Liver (tissue), 9 donors: ENCODE measurements around the gene DGKH. TPM values are rescaled to one million over a fixed set of nuclear protein-coding genes. Genes with fewer than 3 reads are reported as not detected.
A peak's percentile ranks its signal among the peaks of the same experiment; 100 is the strongest.

Experiments used
- DNase-seq: peaks from one replicate; pipeline ENCODE4 v3.0.0-alpha.2; 2017; ENCODE audit warnings: low spot score
- H3K27ac ChIP-seq, 2 donors: one replicate each; pipeline ENCODE4 v1.7.0; 2013; ENCODE audit warnings: inconsistent platforms in 2 of 2, low read length in 2 of 2, control low read depth in 1 of 2, low read depth in 1 of 2, mild to moderate bottlenecking in 1 of 2
- H3K27me3 ChIP-seq, 4 donors: one replicate each; pipeline versions ENCODE4 v1.6.1 to v1.7.0; 2013; ENCODE audit warnings: low read length in 3 of 4, inconsistent platforms in 1 of 4, mild to moderate bottlenecking in 1 of 4, moderate library complexity in 1 of 4; ENCODE audit not compliant: control insufficient read depth in 4 of 4, insufficient read depth in 4 of 4
- H3K36me3 ChIP-seq, 4 donors: one replicate each; pipeline versions ENCODE4 v1.6.1 to v1.7.0; 2013; ENCODE audit warnings: low read length in 3 of 4, mild to moderate bottlenecking in 3 of 4, low read depth in 1 of 4, moderate library complexity in 1 of 4; ENCODE audit not compliant: control insufficient read depth in 4 of 4, insufficient read depth in 3 of 4
- H3K4me1 ChIP-seq, 4 donors: one replicate each; pipeline versions ENCODE4 v1.6.1 to v1.7.0; 2013; ENCODE audit warnings: low read length in 3 of 4, mild to moderate bottlenecking in 3 of 4, moderate library complexity in 1 of 4; ENCODE audit not compliant: control insufficient read depth in 4 of 4, insufficient read depth in 4 of 4
- H3K4me3 ChIP-seq, 3 donors: one replicate each; pipeline versions ENCODE4 v1.6.1 to v1.7.0; 2013; ENCODE audit warnings: low read length in 3 of 3, control low read depth in 1 of 3, low read depth in 1 of 3, mild to moderate bottlenecking in 1 of 3
- H3K9ac ChIP-seq, 2 donors: one replicate each; pipeline ENCODE4 v1.7.0; 2013; ENCODE audit warnings: low read length in 2 of 2, mild to moderate bottlenecking in 2 of 2, moderate library complexity in 2 of 2, control low read depth in 1 of 2, low read depth in 1 of 2
- H3K9me3 ChIP-seq, 4 donors: one replicate each; pipeline versions ENCODE4 v1.6.1 to v1.7.0; 2013; ENCODE audit warnings: low read length in 3 of 4; ENCODE audit not compliant: control insufficient read depth in 4 of 4
- FOXA1 ChIP-seq: IDR thresholded peaks from 2 replicates; pipeline ENCODE4 v1.6.1; 2016; ENCODE audit warnings: antibody characterized with exemption
- FOXA2 ChIP-seq: IDR thresholded peaks from 2 replicates; pipeline ENCODE4 v1.6.1; 2016; ENCODE audit warnings: antibody characterized with exemption
- GABPA ChIP-seq, 2 donors: IDR thresholded peaks in 1 of 2; conservative IDR thresholded peaks in 1 of 2; 2 replicates each; pipeline ENCODE4 v1.6.1; 2016; ENCODE audit warnings: antibody characterized with exemption in 2 of 2, mild to moderate bottlenecking in 1 of 2, moderate library complexity in 1 of 2
- HNF4A ChIP-seq, 2 donors: conservative IDR thresholded peaks; 2 replicates each; pipeline ENCODE4 v1.6.1; 2016; ENCODE audit warnings: antibody characterized with exemption in 2 of 2, mild to moderate bottlenecking in 2 of 2
- HNF4G ChIP-seq: IDR thresholded peaks from 2 replicates; pipeline ENCODE4 v1.6.1; 2016; ENCODE audit warnings: antibody characterized with exemption
- JUND ChIP-seq, 2 donors: IDR thresholded peaks; 2 replicates each; pipeline ENCODE4 v1.6.1; 2016; ENCODE audit warnings: antibody characterized with exemption in 2 of 2
- NR2F2 ChIP-seq: IDR thresholded peaks from 2 replicates; pipeline ENCODE4 v1.6.1; 2016; ENCODE audit warnings: antibody characterized with exemption
- RAD21 ChIP-seq, 2 donors: IDR thresholded peaks; 2 replicates each; pipeline ENCODE4 v1.6.1; 2016; ENCODE audit warnings: antibody characterized with exemption in 2 of 2, mild to moderate bottlenecking in 2 of 2
- RXRA ChIP-seq, 2 donors: IDR thresholded peaks; 2 replicates each; pipeline ENCODE4 v1.6.1; 2017 to 2018; ENCODE audit warnings: antibody characterized with exemption in 2 of 2, mild to moderate bottlenecking in 1 of 2
- SP1 ChIP-seq: IDR thresholded peaks from 2 replicates; pipeline ENCODE4 v1.6.1; 2018; ENCODE audit warnings: antibody characterized with exemption, mild to moderate bottlenecking
- TAF1 ChIP-seq: conservative IDR thresholded peaks from 2 replicates; pipeline ENCODE4 v1.6.1; 2016; ENCODE audit warnings: antibody characterized with exemption, mild to moderate bottlenecking
- YY1 ChIP-seq: IDR thresholded peaks from 2 replicates; pipeline ENCODE4 v1.6.1; 2016; ENCODE audit warnings: antibody characterized with exemption, mild to moderate bottlenecking
- WGBS: extraction: QIAGEN DNeasy Blood & Tissue Kit; methylation state at CpG from one replicate; pipeline ENCODE4 v1.1.7; 2013; 5-methylcytosine and 5-hydroxymethylcytosine counted together
- polyA plus RNA-seq, 2 donors: library from polyadenylated mRNA; stranded (reverse) in 1 of 2; unstranded in 1 of 2; fragments of 200-250 nt in 1 of 2; fragments of >200 nt in 1 of 2; fragmentation: Nextera tagmentation in 1 of 2; extraction: Ambion mirVana in 1 of 2; gene quantifications; one replicate each; pipeline versions ENCODE4 v1.2.1 to v1.2.3, GENCODE V29; 2013 to 2015
- total RNA-seq, 2 donors: library from RNA; depleted of rRNA; stranded (reverse); fragments of >200 nt; gene quantifications; one replicate each; pipeline ENCODE4 v1.2.3, GENCODE V29; 2014
- TF ChIP-seq, protein P1 (sequence below): IDR thresholded peaks from 2 replicates; pipeline ENCODE4 v1.6.1; 2016; ENCODE audit warnings: antibody characterized with exemption
- TF ChIP-seq, protein P2 (sequence below): IDR thresholded peaks from 2 replicates; pipeline ENCODE4 v1.6.1; 2016; ENCODE audit warnings: antibody characterized with exemption, mild to moderate bottlenecking
- TF ChIP-seq, protein P3 (sequence below): fragments of 150-350 bp; IDR thresholded peaks from 2 replicates; pipeline ENCODE4 v1.5.1; 2017; ENCODE audit warnings: improper control_type of control experiment, low read depth, low read length; ENCODE audit not compliant: missing input control
- TF ChIP-seq, protein P4 (sequence below): IDR thresholded peaks from 2 replicates; pipeline ENCODE4 v1.6.1; 2016; ENCODE audit warnings: antibody characterized with exemption
- TF ChIP-seq, protein P5 (sequence below): IDR thresholded peaks from 2 replicates; pipeline ENCODE4 v1.6.1; 2016; ENCODE audit warnings: antibody characterized with exemption
- donor health status: healthy.
- donor health status: healthy.
- donor health status: healthy.
- donor health status: healthy.
- donor health status: healthy.

The DGKH gene
- total and polyA plus RNA-seq, 4 donors = 0.25 to 3.7 (median 0.97) TPM

DNA sequence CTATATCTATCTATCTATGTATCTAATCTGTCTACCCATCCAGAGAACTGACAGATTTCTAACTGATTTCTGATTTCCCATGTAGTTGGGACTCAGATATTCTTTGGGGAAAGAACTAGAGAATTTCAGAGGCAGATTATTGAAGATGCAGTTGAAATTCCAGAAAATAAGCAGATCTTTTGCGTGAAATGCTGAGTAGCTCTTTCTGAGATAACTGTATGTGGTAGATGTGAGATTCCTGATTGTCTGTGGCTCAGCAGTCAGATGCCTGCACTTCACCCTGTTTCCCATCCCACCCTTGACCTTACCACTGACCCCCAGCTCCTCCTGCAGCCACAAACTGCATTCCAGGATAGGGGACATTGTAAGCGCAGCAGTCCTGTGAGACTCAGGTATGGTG, 61.5 kb downstream of the DGKH start:
- 97% methylated on average over 2 of the region's 2 CpGs for WGBS
- H3K9me3 ChIP-seq = no peaks in the 10 kb centered on the region
- TF ChIP-seq FOXA1 (no peak), JUND (IDR thresholded peaks at IDR 0.05) (no peak), TAF1 (no peak), YY1 (no peak), NR2F2 (no peak), FOXA2 (no peak), HNF4A (conservative IDR thresholded peaks at IDR 0.05) (no peak), HNF4G (no peak), SP1 (no peak), GABPA (IDR thresholded peaks at IDR 0.05 in 1 of 2, conservative IDR thresholded peaks at IDR 0.05 in 1 of 2) (no peak), RXRA (IDR thresholded peaks at IDR 0.05) (no peak)
- TF ChIP-seq, protein P1, sequence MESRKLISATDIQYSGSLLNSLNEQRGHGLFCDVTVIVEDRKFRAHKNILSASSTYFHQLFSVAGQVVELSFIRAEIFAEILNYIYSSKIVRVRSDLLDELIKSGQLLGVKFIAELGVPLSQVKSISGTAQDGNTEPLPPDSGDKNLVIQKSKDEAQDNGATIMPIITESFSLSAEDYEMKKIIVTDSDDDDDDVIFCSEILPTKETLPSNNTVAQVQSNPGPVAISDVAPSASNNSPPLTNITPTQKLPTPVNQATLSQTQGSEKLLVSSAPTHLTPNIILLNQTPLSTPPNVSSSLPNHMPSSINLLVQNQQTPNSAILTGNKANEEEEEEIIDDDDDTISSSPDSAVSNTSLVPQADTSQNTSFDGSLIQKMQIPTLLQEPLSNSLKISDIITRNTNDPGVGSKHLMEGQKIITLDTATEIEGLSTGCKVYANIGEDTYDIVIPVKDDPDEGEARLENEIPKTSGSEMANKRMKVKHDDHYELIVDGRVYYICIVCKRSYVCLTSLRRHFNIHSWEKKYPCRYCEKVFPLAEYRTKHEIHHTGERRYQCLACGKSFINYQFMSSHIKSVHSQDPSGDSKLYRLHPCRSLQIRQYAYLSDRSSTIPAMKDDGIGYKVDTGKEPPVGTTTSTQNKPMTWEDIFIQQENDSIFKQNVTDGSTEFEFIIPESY = no peak
- TF ChIP-seq, protein P2, sequence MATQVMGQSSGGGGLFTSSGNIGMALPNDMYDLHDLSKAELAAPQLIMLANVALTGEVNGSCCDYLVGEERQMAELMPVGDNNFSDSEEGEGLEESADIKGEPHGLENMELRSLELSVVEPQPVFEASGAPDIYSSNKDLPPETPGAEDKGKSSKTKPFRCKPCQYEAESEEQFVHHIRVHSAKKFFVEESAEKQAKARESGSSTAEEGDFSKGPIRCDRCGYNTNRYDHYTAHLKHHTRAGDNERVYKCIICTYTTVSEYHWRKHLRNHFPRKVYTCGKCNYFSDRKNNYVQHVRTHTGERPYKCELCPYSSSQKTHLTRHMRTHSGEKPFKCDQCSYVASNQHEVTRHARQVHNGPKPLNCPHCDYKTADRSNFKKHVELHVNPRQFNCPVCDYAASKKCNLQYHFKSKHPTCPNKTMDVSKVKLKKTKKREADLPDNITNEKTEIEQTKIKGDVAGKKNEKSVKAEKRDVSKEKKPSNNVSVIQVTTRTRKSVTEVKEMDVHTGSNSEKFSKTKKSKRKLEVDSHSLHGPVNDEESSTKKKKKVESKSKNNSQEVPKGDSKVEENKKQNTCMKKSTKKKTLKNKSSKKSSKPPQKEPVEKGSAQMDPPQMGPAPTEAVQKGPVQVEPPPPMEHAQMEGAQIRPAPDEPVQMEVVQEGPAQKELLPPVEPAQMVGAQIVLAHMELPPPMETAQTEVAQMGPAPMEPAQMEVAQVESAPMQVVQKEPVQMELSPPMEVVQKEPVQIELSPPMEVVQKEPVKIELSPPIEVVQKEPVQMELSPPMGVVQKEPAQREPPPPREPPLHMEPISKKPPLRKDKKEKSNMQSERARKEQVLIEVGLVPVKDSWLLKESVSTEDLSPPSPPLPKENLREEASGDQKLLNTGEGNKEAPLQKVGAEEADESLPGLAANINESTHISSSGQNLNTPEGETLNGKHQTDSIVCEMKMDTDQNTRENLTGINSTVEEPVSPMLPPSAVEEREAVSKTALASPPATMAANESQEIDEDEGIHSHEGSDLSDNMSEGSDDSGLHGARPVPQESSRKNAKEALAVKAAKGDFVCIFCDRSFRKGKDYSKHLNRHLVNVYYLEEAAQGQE = no peak
- TF ChIP-seq, protein P3, sequence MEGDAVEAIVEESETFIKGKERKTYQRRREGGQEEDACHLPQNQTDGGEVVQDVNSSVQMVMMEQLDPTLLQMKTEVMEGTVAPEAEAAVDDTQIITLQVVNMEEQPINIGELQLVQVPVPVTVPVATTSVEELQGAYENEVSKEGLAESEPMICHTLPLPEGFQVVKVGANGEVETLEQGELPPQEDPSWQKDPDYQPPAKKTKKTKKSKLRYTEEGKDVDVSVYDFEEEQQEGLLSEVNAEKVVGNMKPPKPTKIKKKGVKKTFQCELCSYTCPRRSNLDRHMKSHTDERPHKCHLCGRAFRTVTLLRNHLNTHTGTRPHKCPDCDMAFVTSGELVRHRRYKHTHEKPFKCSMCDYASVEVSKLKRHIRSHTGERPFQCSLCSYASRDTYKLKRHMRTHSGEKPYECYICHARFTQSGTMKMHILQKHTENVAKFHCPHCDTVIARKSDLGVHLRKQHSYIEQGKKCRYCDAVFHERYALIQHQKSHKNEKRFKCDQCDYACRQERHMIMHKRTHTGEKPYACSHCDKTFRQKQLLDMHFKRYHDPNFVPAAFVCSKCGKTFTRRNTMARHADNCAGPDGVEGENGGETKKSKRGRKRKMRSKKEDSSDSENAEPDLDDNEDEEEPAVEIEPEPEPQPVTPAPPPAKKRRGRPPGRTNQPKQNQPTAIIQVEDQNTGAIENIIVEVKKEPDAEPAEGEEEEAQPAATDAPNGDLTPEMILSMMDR = no peak
- TF ChIP-seq, protein P4, sequence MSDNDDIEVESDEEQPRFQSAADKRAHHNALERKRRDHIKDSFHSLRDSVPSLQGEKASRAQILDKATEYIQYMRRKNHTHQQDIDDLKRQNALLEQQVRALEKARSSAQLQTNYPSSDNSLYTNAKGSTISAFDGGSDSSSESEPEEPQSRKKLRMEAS = no peak
- H3K36me3 ChIP-seq = no peaks in the 10 kb centered on the region
- H3K4me1 ChIP-seq = no peaks in the 10 kb centered on the region
- no peak overlapping the region for H3K9ac ChIP-seq
- no peak overlapping the region for H3K27ac ChIP-seq
- no peak overlapping the region for H3K4me3 ChIP-seq
- DNase-seq = no peak
- no peaks in the 10 kb centered on the region for H3K27me3 ChIP-seq

DNA sequence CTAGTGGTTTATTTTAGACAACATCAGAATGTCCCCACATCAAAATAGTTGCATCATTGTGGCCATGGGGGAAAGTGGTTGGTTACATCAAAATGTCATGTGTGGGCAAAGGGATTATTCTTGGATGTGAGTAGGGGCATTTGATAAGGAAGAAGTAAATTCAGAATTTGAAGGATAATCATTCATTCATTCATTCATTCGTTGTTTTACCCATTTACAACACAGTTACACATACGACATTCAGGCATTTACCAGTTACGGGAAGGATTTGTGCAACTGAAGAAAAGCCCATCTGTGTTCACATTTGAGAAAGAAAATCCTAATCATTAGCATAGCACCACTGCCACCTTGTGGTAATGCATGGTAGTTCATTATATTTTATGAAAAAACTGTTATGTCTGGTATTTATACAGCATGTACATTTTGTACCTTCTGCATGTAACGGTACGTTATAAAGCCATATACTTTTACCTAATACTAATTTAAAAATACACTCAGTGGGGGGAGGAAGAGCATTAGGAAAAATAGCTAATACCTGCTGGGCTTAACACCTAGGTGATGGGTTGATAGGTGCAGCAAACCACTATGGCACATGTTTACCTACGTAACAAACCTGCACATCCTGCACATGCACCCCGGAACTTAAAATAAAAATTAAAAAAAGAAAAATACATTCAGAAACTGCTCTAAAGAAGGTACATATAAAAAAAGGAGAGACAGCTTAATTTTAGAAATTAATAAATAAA, 62.1 kb downstream of the DGKH start:
- Histone ChIP-seq H3K27ac (no peak overlapping the region), H3K36me3 (no peaks in the 10 kb centered on the region), H3K27me3 (no peaks in the 10 kb centered on the region), H3K9ac (no peak overlapping the region), H3K9me3 (no peaks in the 10 kb centered on the region), H3K4me3 (no peak overlapping the region), H3K4me1 (no peaks in the 10 kb centered on the region)
- 16% methylated on average over 7 of the region's 7 CpGs for WGBS
- DNase-seq = no peak
- TF ChIP-seq, protein P1 = no peak
- TF ChIP-seq HNF4G = no peak
- TF ChIP-seq, protein P2 = no peak
- TF ChIP-seq, protein P5, sequence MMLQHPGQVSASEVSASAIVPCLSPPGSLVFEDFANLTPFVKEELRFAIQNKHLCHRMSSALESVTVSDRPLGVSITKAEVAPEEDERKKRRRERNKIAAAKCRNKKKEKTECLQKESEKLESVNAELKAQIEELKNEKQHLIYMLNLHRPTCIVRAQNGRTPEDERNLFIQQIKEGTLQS = no peak
- TF ChIP-seq GABPA (IDR thresholded peaks at IDR 0.05 in 1 of 2, conservative IDR thresholded peaks at IDR 0.05 in 1 of 2) = no peak
- TF ChIP-seq YY1 = no peak
- TF ChIP-seq RAD21 (IDR thresholded peaks at IDR 0.05) = peak; percentile 93 to 97
- no peak for TF ChIP-seq TAF1
- no peak for TF ChIP-seq RXRA (IDR thresholded peaks at IDR 0.05)
- no peak for TF ChIP-seq NR2F2
- TF ChIP-seq JUND (IDR thresholded peaks at IDR 0.05) = no peak
